ENCODE measurements around the gene IDE. TPM values are rescaled to one million over a fixed set of nuclear protein-coding genes. Genes with fewer than 3 reads are reported as not detected.

IDE gene
- total and polyA plus RNA-seq, 9 of the 15 experiments (the other 6 are each of a cell fraction or from before 2014, with no cell fraction given): 10.2 to 50.6 (median 33.2) TPM

DNA sequence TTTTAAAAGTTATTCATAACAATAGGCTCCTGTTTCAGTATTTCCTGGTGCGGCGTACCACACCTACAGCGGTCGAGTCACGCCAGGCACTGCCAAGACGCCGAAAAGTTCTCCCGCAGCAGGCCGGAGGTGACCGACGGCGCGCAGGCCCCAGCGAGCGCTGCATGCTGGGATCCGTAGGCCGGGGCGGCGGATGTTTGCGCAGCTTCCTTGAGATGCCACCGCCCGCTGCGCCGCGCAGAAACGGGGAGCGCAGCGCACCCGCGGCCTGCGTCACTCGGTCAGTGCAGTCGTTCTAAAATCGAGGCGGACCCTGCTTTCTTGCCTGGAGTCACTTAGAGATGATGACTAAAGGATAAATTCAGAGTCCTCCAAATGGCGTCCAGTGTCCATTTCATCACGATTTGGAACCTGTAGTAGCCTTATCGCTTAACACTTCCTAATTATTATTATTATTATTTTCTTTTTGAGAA is 17.7 kb upstream of the IDE start (continued):
- TF ChIP-seq, protein P1, sequence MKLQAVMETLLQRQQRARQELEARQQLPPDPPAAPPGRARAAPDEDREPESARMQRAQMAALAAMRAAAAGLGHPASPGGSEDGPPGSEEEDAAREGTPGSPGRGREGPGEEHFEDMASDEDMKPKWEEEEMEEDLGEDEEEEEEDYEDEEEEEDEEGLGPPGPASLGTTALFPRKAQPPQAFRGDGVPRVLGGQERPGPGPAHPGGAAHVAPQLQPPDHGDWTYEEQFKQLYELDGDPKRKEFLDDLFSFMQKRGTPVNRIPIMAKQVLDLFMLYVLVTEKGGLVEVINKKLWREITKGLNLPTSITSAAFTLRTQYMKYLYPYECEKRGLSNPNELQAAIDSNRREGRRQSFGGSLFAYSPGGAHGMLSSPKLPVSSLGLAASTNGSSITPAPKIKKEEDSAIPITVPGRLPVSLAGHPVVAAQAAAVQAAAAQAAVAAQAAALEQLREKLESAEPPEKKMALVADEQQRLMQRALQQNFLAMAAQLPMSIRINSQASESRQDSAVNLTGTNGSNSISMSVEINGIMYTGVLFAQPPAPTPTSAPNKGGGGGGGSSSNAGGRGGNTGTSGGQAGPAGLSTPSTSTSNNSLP (IDR thresholded peaks at IDR 0.05; ENCODE audit: borderline replicate concordance, low read depth, low read length): no peak
- TF ChIP-seq TOE1 (IDR thresholded peaks at IDR 0.05; ENCODE audit: borderline replicate concordance) (peak; percentile 9; the same call in 1 of the 2 replicates), TOE1 (CRISPR knock-in tag; IDR thresholded peaks at IDR 0.05; ENCODE audit: borderline replicate concordance, low read depth) (no peak), NR2C1 (IDR thresholded peaks at IDR 0.05) (no peak), NR2C1 (tag; IDR thresholded peaks at IDR 0.05) (no peak; the same call in none of the 2 replicates), ZNF316 (IDR thresholded peaks at IDR 0.05) (0 out of 2 replicates have a peak, but pooled peaks have one; percentile 3), CHCHD3 (CRISPR knock-in tag; IDR thresholded peaks at IDR 0.05) (no peak), SIX5 (IDR thresholded peaks at IDR 0.05; ENCODE audit: borderline replicate concordance in 1 of 2, insufficient read depth in 1 of 2, low read depth in 1 of 2, low read length in 2 of 2) (0 out of 4 replicates have a peak, but pooled peaks of 1 of the 2 experiments have one; percentile 33), SMAD2 (IDR thresholded peaks at IDR 0.05; ENCODE audit: low read depth, low read length) (no peak), POLR2G (IDR thresholded peaks at IDR 0.05; ENCODE audit: low read depth, low read length) (peak; percentile 94), MEIS2 (IDR thresholded peaks at IDR 0.05; ENCODE audit: partially characterized antibody) (peak; percentile 71), HSF4 (CRISPR knock-in tag; IDR thresholded peaks at IDR 0.05; ENCODE audit: borderline replicate concordance) (no peak), PRPF4 (IDR thresholded peaks at IDR 0.05; ENCODE audit: insufficient read depth, low read depth, low read length, poor library complexity, severe bottlenecking) (no peak)

Measured in K562 (cell line).